Loucy (cell line): Measurements from ENCODE around the gene CTRB2.

Experiments
- EZH2phosphoT487 ChIP-seq: fragments of 200-600 bp; IDR thresholded peaks from 2 replicates; pipeline ENCODE4 v1.6.1; 2018; ENCODE audit warnings: antibody characterized with exemption, mild to moderate bottlenecking, moderate library complexity, borderline replicate concordance
- TF ChIP-seq, protein P1 (sequence below): fragments of 200-600 bp; sonication (generic); conservative IDR thresholded peaks from 2 replicates; pipeline ENCODE4 v1.5.1; 2014; ENCODE audit warnings: mild to moderate bottlenecking, antibody characterized with exemption, low read length

DNA sequence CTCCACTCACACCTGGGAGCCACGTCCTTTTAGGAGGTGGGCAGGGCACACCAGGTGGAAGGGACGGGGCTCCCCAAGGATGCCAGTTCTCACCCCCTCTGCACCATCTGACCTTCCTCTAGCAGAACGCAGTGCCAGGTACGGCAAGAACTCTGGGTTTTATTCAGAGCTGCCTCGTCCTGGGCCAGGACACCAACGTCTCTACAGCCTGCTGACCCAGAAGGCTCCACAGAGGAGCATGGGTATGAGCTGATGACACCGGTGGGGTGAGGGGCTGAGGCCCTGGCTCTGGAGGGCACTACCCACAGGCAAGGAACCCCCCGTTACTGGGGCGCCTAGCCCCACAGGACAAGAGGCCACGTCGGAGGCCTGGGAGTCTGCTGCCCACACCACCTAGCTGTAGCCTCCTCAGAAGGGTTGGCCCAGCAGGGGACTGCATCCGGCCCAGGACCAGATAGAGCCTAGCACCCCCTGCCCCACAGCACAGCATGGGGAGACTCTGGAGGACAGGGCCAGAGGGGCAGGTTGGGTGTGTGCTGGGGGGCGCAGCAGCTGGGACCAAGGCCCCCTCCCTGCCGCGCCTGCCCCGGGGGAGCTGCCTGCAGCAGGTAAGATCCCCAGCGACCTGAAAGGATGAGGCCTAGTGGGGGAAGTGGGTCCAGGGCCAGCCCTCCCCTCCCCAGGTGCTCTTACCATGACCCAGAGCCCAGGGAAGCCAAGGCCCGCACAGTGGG, 30.6 kb upstream of the CTRB2 start:
- TF ChIP-seq, protein P1, sequence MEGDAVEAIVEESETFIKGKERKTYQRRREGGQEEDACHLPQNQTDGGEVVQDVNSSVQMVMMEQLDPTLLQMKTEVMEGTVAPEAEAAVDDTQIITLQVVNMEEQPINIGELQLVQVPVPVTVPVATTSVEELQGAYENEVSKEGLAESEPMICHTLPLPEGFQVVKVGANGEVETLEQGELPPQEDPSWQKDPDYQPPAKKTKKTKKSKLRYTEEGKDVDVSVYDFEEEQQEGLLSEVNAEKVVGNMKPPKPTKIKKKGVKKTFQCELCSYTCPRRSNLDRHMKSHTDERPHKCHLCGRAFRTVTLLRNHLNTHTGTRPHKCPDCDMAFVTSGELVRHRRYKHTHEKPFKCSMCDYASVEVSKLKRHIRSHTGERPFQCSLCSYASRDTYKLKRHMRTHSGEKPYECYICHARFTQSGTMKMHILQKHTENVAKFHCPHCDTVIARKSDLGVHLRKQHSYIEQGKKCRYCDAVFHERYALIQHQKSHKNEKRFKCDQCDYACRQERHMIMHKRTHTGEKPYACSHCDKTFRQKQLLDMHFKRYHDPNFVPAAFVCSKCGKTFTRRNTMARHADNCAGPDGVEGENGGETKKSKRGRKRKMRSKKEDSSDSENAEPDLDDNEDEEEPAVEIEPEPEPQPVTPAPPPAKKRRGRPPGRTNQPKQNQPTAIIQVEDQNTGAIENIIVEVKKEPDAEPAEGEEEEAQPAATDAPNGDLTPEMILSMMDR = no peak
- TF ChIP-seq EZH2phosphoT487 = no peak
